Lower lobe of right lung (tissue), 2 donors: ENCODE results near the gene CYFIP1. TPM values are rescaled to one million over a fixed set of nuclear protein-coding genes. Genes with fewer than 3 reads are reported as not detected.
A peak's percentile ranks its signal among the peaks of the same experiment; 100 is the strongest.

Experiments used
- ATAC-seq, 2 donors: fragments of 200-7000 bp; cut with Tn5 transposase; one replicate each; pipeline ENCODE4 v1.9.1; 2020 to 2022; ENCODE audit warnings: mild to moderate bottlenecking in 2 of 2, moderate library complexity in 2 of 2
- DNase-seq: peaks from one replicate; pipeline ENCODE4 v3.0.0-alpha.2; 2020
- H3K27ac ChIP-seq: fragments of 200-600 bp; one replicate; pipeline ENCODE4 v1.8.0; 2022
- H3K27me3 ChIP-seq: fragments of 200-600 bp; one replicate; pipeline ENCODE4 v1.8.0; 2022; ENCODE audit warnings: low read depth
- H3K36me3 ChIP-seq: fragments of 200-600 bp; one replicate; pipeline ENCODE4 v1.8.0; 2022; ENCODE audit warnings: mild to moderate bottlenecking
- H3K4me1 ChIP-seq: fragments of 200-600 bp; one replicate; pipeline ENCODE4 v1.8.0; 2022
- H3K4me3 ChIP-seq: fragments of 200-600 bp; one replicate; pipeline ENCODE4 v1.8.0; 2022; ENCODE audit warnings: mild to moderate bottlenecking
- H3K9me3 ChIP-seq: fragments of 200-600 bp; one replicate; pipeline ENCODE4 v1.8.0; 2022
- CTCF ChIP-seq: fragments of 200-600 bp; IDR thresholded peaks from one replicate; pipeline ENCODE4 v1.8.0; 2022; ENCODE audit warnings: antibody characterized with exemption, mild to moderate bottlenecking
- intact Hi-C: fragments of 100-400 bp; cut with DNase I; formaldehyde crosslinking; loops from one replicate; pipeline ENCODE4 v1.11.0; 2022
- total RNA-seq: library from RNA; stranded (reverse); fragmentation: NEBNext Ultra II Directional; extraction: Animal tissue kit (Norgen Biotek cat#: 25700); gene quantifications from one replicate; pipeline ENCODE4 v1.2.1, GENCODE V29; 2021
- donor health status: DM: no; HTN: yes; CAD: no; lungs with severe emphysema.

CYFIP1 gene
- total RNA-seq, 1 donor from 2014 or later = 153 TPM

- H3K4me3 ChIP-seq = no peak overlapping the region
- H3K9me3 ChIP-seq = no peaks in the 10 kb centered on the region
- peaks cover 86% of the 10 kb centered on the region for H3K36me3 ChIP-seq
- no peaks in the 10 kb centered on the region for H3K27me3 ChIP-seq
- intact Hi-C loops = no loop called here
- DNase-seq = peak; percentile 39
- TF ChIP-seq CTCF = no peak
- ATAC-seq = no peak
- no peak overlapping the region for H3K27ac ChIP-seq
- H3K4me1 ChIP-seq = no peaks in the 10 kb centered on the region
Measured at GRCh38 chr15:22915866-22916515, 64.2 kb downstream of the CYFIP1 start.

- intact Hi-C loops = no loop called here
- H3K27ac ChIP-seq = no peak overlapping the region
- no peak for DNase-seq
- H3K4me3 ChIP-seq = no peak overlapping the region
- H3K36me3 ChIP-seq = peaks cover 100% of the 10 kb centered on the region
- H3K9me3 ChIP-seq = no peaks in the 10 kb centered on the region
- H3K27me3 ChIP-seq = no peaks in the 10 kb centered on the region
- TF ChIP-seq CTCF = no peak
- H3K4me1 ChIP-seq = no peaks in the 10 kb centered on the region
- no peak for ATAC-seq
Measured at GRCh38 chr15:22913646-22914380, 66.4 kb downstream of the CYFIP1 start.

- H3K9me3 ChIP-seq = no peaks in the 10 kb centered on the region
- H3K4me1 ChIP-seq = no peaks in the 10 kb centered on the region
- no peak overlapping the region for H3K27ac ChIP-seq
- no peak for DNase-seq
- intact Hi-C loops = no loop called here
- H3K27me3 ChIP-seq = no peaks in the 10 kb centered on the region
- no peak overlapping the region for H3K4me3 ChIP-seq
- H3K36me3 ChIP-seq = peaks cover 100% of the 10 kb centered on the region
- no peak for ATAC-seq
- TF ChIP-seq CTCF = no peak
Measured at GRCh38 chr15:22912256-22912655, 67.9 kb downstream of the CYFIP1 start.

GRCh38 chr15:22911306-22911705 lies 68.9 kb downstream of the CYFIP1 start:
- intact Hi-C loops = no loop called here
- DNase-seq = no peak
- Histone ChIP-seq H3K27me3 (no peaks in the 10 kb centered on the region), H3K4me3 (no peak overlapping the region), H3K9me3 (no peaks in the 10 kb centered on the region), H3K36me3 (peaks cover 100% of the 10 kb centered on the region), H3K27ac (no peak overlapping the region), H3K4me1 (no peaks in the 10 kb centered on the region)
- ATAC-seq = no peak
- TF ChIP-seq CTCF = no peak

- ATAC-seq = no peak
- H3K27ac ChIP-seq = no peak overlapping the region
- DNase-seq = no peak
- intact Hi-C loops = no loop called here
- TF ChIP-seq CTCF = no peak
- H3K4me3 ChIP-seq = no peak overlapping the region
- H3K4me1 ChIP-seq = no peaks in the 10 kb centered on the region
- no peaks in the 10 kb centered on the region for H3K9me3 ChIP-seq
- H3K27me3 ChIP-seq = no peaks in the 10 kb centered on the region
- H3K36me3 ChIP-seq = peaks cover 100% of the 10 kb centered on the region
Measured at GRCh38 chr15:22908830-22909229, 71.3 kb downstream of the CYFIP1 start.
